Inflammatory macrophage treated with lipopolysaccharide for 1 hour (primary cell): ENCODE results near the gene KCNIP3.
"Not testable (repeated sequence)": the region's sequence is repeated elsewhere in the genome, so short reads cannot be mapped to it uniquely, and the experiment has no call there.

ENCODE experiments used
- DNase-seq, 2 donors: peaks; one replicate each; pipeline ENCODE4 v3.0.0-alpha.2; 2020 to 2022

Gene KCNIP3

GRCh38 chr2:95372845-95373244 lies 75.7 kb downstream of the KCNIP3 start:
- DNase-seq, result no peak

GRCh38 chr2:95374029-95374428 lies 76.9 kb downstream of the KCNIP3 start:
- DNase-seq, result no peak

GRCh38 chr2:95374451-95374920 lies 77.3 kb downstream of the KCNIP3 start:
- no peak for DNase-seq

- no peak for DNase-seq
These were observed 77.8 kb downstream of the KCNIP3 start for GRCh38 chr2:95374921-95375471.

- DNase-seq, result no peak
These were observed 78.5 kb downstream of the KCNIP3 start for GRCh38 chr2:95375532-95376150.

- DNase-seq, result no peak
These were observed 79.4 kb downstream of the KCNIP3 start for GRCh38 chr2:95376311-95377215.

- no peak for DNase-seq
These were observed 80.3 kb downstream of the KCNIP3 start for GRCh38 chr2:95377216-95378123.

- not testable (repeated sequence) for DNase-seq
These were observed 81.1 kb downstream of the KCNIP3 start for GRCh38 chr2:95378281-95378680.

GRCh38 chr2:95379371-95379831 lies 82.3 kb downstream of the KCNIP3 start:
- DNase-seq, result no peak

- DNase-seq, result no peak
These were observed 83.1 kb downstream of the KCNIP3 start for GRCh38 chr2:95380280-95380679.

GRCh38 chr2:95380731-95381130 lies 83.6 kb downstream of the KCNIP3 start:
- DNase-seq, result no peak

GRCh38 chr2:95381212-95382191 lies 84.4 kb downstream of the KCNIP3 start:
- DNase-seq, result no peak

- DNase-seq, result no peak
These were observed 85.0 kb downstream of the KCNIP3 start for GRCh38 chr2:95382192-95382591.

- DNase-seq, result no peak
These were observed 85.8 kb downstream of the KCNIP3 start for GRCh38 chr2:95382686-95383634.

GRCh38 chr2:95383635-95384027 lies 86.5 kb downstream of the KCNIP3 start:
- no peak for DNase-seq

- DNase-seq, result no peak
These were observed 87.9 kb downstream of the KCNIP3 start for GRCh38 chr2:95384854-95385569.

- DNase-seq, result no peak
These were observed 88.4 kb downstream of the KCNIP3 start for GRCh38 chr2:95385570-95385984.

GRCh38 chr2:95386031-95386430 lies 88.9 kb downstream of the KCNIP3 start:
- DNase-seq, result no peak

- DNase-seq, result no peak
These were observed 90.2 kb downstream of the KCNIP3 start for GRCh38 chr2:95387358-95387757.
